GM12864 (cell line): Measurements from ENCODE around the gene NEIL3.

Experiments
- DNase-seq: peaks from one replicate; pipeline ENCODE4 v3.0.0-alpha.2; 2011; ENCODE audit warnings: low read depth
- H3K4me3 ChIP-seq: 2 replicates; pipeline ENCODE4 v1.5.1; 2011; ENCODE audit warnings: mild to moderate bottlenecking, low read depth, low read length, control low read depth
- TF ChIP-seq, protein P1 (sequence below): IDR thresholded peaks from 2 replicates; pipeline ENCODE4 v1.5.1; 2011; ENCODE audit warnings: low read depth, mild to moderate bottlenecking, moderate library complexity, low read length, control low read depth, inconsistent platforms; ENCODE audit errors: missing control alignments

The NEIL3 gene

DNA sequence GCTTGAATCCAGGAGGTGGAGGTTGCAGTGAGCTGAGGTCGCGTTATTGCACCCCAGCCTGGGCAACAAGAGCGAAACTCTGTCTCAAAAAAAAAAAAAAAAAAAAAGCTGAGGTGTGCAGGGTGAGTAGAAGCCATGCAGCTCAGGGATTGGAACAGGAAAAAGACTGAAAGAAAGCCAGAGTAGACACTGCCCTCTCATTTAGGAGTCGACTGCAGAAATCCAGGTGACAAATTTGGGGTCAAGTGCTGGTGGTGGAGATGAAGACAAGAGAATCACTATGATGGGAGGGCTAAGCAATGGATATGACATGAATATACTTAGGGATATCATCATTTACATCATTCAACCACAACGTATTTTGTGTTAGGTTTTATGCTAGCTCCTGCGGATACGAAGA is 1.9 kb downstream of the NEIL3 start:
- TF ChIP-seq, protein P1, sequence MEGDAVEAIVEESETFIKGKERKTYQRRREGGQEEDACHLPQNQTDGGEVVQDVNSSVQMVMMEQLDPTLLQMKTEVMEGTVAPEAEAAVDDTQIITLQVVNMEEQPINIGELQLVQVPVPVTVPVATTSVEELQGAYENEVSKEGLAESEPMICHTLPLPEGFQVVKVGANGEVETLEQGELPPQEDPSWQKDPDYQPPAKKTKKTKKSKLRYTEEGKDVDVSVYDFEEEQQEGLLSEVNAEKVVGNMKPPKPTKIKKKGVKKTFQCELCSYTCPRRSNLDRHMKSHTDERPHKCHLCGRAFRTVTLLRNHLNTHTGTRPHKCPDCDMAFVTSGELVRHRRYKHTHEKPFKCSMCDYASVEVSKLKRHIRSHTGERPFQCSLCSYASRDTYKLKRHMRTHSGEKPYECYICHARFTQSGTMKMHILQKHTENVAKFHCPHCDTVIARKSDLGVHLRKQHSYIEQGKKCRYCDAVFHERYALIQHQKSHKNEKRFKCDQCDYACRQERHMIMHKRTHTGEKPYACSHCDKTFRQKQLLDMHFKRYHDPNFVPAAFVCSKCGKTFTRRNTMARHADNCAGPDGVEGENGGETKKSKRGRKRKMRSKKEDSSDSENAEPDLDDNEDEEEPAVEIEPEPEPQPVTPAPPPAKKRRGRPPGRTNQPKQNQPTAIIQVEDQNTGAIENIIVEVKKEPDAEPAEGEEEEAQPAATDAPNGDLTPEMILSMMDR = no peak
- no peak overlapping the region for H3K4me3 ChIP-seq
- DNase-seq = no peak

DNA sequence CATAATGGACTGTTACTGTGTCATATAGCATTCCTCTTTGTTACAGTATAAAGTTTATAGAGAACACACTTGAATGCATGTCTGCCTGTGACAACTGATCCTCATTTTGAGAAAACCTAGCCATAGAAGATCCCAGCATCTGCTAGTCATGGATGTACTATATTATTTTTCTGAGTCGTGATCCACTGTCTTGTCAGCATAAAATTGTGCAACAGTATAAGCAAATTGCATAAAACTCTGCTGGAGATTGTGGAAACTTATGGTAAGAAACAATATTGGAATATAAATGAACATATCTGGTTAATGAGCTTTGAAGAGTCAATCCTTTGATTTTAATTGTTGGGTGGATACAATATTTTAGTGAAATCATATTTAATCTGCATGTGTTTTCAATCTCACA is 3.6 kb downstream of the NEIL3 start:
- H3K4me3 ChIP-seq = no peak overlapping the region
- DNase-seq = no peak
- TF ChIP-seq, protein P1 = no peak

DNA sequence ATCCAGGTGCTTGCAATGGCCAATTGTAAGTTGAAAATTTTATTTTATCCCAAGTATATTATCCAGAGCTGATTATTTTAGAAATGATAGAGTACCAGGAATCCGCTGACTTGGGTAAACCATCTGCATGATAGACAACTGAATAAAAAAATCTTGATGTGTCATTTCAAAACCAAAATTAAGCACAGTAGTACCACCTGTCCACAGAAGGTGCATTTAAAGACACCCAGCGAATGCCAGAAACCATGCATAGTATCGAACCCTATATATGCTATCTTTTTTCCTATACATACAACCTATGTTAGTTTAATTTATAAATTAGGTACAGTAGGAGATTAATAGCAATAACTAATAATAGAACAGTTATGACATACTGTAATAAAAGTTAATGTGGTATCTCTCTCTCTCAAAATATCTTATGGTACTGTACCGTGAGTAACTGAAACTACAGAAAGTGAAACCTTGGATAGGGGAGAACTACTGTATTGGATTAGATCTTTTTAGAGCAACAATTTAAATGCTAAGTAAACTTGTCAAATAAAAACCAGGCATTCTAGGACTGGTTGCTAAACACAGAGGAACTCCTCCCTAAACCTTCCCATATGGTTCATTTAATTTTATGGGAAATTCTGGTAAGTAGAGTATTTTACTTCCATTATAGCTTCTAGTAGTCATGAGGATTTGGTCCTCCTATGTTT is 6.2 kb downstream of the NEIL3 start:
- H3K4me3 ChIP-seq = no peak overlapping the region
- TF ChIP-seq, protein P1 = no peak
- no peak for DNase-seq

DNA sequence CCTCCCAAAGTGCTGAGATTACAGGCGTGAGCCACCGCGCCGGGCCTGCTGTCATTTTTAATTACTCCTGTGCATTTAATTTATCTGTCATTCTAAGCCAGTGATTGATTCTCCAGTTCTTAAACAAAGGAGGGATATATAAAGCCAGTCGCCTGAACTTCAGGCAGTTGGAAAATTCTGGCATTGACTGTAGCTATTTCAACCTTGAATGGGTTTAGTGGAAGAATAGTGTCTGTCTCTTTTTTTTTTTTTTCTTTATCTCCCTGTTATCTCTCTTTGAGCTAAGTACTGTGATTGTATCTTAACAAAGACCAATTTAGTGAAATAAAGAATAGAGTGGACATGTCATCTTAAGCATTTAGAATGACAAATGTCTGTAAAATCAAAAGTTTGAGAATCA is 11.0 kb downstream of the NEIL3 start:
- TF ChIP-seq, protein P1 = no peak
- no peak overlapping the region for H3K4me3 ChIP-seq
- no peak for DNase-seq

DNA sequence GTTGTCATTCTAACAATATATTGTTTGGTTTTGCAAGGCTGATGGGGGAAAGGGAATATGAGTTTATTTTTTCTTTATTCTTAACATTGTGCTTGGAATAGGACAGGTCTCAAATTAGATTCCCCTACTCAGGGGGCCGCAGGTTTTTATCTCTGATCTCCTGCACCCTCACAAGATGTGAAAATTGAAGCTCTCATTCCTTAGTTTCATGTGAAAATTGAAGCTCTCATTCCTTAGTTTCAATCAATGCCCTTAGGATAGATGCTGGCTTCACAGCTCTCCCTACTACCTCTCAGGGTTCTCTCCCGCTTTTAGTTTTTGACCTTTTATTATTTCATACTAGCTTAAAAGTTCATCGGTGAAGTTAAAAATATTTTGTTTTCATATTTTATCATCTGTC is 12.0 kb downstream of the NEIL3 start:
- no peak overlapping the region for H3K4me3 ChIP-seq
- DNase-seq = no peak
- TF ChIP-seq, protein P1 = no peak

DNA sequence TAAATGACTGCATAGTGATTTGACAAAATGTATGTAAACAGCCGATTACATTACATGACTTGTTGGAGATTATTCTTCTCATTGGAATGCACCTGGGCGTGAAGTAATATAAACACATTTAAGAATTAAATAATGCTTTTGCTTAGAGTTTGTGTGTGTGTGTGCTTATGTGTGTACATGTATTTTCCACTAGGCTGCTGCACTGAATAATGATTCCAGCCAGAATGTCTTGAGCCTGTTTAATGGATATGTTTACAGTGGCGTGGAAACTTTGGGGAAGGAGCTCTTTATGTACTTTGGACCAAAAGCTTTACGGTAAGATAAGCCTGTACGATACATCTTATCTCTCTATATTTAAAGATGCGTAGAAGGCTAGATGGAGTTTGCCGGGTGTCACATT is 12.6 kb downstream of the NEIL3 start:
- TF ChIP-seq, protein P1 = no peak
- no peak for DNase-seq
- no peak overlapping the region for H3K4me3 ChIP-seq

DNA sequence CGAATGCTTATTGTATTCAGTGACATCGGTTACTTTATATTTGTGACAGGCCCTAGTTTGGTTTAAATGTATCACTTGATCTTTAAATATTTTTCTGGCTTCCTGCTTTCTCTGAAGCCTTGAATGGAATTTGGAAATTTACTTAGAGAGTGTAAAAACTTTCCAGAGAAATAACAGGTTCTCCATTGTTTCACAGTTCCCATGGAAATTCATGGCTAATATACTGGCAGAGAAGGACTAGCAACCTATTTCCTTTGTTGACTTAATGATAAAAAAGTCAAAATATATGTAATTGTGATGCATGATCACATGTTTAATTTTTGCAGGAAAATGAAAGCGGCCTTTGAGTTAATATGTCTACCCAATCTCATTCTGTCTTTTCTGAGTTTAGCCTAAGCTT is 13.2 kb downstream of the NEIL3 start:
- no peak overlapping the region for H3K4me3 ChIP-seq
- TF ChIP-seq, protein P1 = no peak
- no peak for DNase-seq
